ENCODE results near the gene NBL1. TPM values are rescaled to one million over a fixed set of nuclear protein-coding genes. Genes with fewer than 3 reads are reported as not detected.

The NBL1 gene
- total and polyA plus RNA-seq, 10 of the 15 experiments (the other 5 are each of a cell fraction or from before 2014, with no cell fraction given): 0.13 to 2.4 (median 0.81) TPM; not detected in 1

GRCh38 chr1:19596065-19596713 lies 47.9 kb upstream of the NBL1 start (continued):
- TF ChIP-seq E2F4 (IDR thresholded peaks at IDR 0.05; ENCODE audit: low read depth, low read length) (no peak), HDGF (IDR thresholded peaks at IDR 0.05) (peak; percentile 87), ZSCAN29 (IDR thresholded peaks at IDR 0.05) (no peak), E4F1 (IDR thresholded peaks at IDR 0.05; ENCODE audit: borderline replicate concordance, partially characterized antibody) (no peak), IKZF1 (conservative IDR thresholded peaks at IDR 0.05) (peak; percentile 86; the same call in 1 of the 2 replicates), ATF7 (IDR thresholded peaks at IDR 0.05; ENCODE audit: low read depth) (peak; percentile 90), SMC3 (IDR thresholded peaks at IDR 0.05; ENCODE audit: borderline replicate concordance, low read length) (no peak), SMAD1 (IDR thresholded peaks at IDR 0.05; ENCODE audit: low read depth, partially characterized antibody) (peak; percentile 38), TAF1 (IDR thresholded peaks at IDR 0.05; ENCODE audit: borderline replicate concordance, low read depth, low read length) (0 out of 2 replicates have a peak, but pooled peaks have one; percentile 58), ZBTB4 (CRISPR knock-in tag; IDR thresholded peaks at IDR 0.05) (no peak), ZNF217 (IDR thresholded peaks at IDR 0.05) (no peak), SUPT20H (IDR thresholded peaks at IDR 0.05; ENCODE audit: borderline replicate concordance, control insufficient read depth, low read depth, low read length) (no peak), BCLAF1 (IDR thresholded peaks at IDR 0.05) (peak; percentile 69; the same call in 1 of the 2 replicates), ESRRA (IDR thresholded peaks at IDR 0.05; ENCODE audit: low read length) (no peak), RELB (IDR thresholded peaks at IDR 0.05; ENCODE audit: low read depth) (peak; percentile 88; the same call in 1 of the 2 replicates), LARP7 (IDR thresholded peaks at IDR 0.05) (no peak; the same call in 1 of the 2 replicates)

All from GM12878 (cell line).